AG08396 (cell line): ENCODE data around the gene ZNF274.
"Not testable (repeated sequence)": the region's sequence is repeated elsewhere in the genome, so short reads cannot be mapped to it uniquely, and the experiment has no call there.

Experiments
- DNase-seq: peaks from one replicate; pipeline ENCODE4 v3.0.0; 2012; ENCODE audit warnings: low spot score, mixed read lengths

The ZNF274 gene

DNA sequence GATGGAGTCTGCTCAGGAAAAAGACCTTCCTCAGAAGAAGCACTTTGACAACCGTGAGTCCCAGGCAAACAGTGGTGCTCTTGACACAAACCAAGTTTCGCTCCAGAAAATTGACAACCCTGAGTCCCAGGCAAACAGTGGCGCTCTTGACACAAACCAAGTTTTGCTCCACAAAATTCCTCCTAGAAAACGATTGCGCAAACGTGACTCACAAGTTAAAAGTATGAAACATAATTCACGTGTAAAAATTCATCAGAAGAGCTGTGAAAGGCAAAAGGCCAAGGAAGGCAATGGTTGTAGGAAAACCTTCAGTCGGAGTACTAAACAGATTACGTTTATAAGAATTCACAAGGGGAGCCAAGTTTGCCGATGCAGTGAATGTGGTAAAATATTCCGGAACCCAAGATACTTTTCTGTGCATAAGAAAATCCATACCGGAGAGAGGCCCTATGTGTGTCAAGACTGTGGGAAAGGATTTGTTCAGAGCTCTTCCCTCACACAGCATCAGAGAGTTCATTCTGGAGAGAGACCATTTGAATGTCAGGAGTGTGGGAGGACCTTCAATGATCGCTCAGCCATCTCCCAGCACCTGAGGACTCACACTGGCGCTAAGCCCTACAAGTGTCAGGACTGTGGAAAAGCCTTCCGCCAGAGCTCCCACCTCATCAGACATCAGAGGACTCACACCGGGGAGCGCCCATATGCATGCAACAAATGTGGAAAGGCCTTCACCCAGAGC is 29.6 kb downstream of the ZNF274 start:
- DNase-seq = no peak

DNA sequence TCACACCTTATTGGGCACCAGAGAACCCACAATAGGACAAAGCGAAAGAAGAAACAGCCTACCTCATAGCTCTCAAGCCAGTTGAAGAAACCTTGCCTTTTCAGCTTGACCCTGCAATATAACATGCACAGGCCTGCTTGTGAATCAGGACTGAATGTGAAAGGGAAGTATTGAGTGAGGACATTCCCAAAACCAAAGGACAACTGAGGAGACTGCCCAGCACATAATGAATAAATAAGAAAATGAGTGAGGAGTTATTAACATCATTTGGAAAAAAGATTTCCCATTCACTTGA is 30.2 kb downstream of the ZNF274 start:
- no peak for DNase-seq

DNA sequence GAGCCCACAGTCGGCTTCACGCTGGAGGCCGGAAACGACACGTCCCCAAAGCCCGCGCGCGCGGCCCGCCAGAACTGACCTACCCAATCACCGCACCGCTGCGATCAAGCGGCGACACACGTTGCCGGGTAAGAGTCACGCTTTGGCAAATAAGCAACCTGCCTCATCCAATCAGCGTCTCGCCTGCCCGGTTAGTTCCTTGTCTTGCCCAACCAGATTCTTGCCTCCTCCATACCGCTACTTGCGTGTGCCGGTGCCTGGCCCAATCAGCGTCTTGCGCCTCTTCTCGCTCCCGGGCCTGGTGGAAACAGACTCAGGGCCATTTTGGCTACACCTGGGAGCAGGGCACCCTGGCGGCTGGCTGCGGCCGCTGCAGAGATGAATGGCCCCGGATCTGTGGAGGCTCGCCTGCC is 34.2 kb downstream of the ZNF274 start:
- no peak for DNase-seq

DNA sequence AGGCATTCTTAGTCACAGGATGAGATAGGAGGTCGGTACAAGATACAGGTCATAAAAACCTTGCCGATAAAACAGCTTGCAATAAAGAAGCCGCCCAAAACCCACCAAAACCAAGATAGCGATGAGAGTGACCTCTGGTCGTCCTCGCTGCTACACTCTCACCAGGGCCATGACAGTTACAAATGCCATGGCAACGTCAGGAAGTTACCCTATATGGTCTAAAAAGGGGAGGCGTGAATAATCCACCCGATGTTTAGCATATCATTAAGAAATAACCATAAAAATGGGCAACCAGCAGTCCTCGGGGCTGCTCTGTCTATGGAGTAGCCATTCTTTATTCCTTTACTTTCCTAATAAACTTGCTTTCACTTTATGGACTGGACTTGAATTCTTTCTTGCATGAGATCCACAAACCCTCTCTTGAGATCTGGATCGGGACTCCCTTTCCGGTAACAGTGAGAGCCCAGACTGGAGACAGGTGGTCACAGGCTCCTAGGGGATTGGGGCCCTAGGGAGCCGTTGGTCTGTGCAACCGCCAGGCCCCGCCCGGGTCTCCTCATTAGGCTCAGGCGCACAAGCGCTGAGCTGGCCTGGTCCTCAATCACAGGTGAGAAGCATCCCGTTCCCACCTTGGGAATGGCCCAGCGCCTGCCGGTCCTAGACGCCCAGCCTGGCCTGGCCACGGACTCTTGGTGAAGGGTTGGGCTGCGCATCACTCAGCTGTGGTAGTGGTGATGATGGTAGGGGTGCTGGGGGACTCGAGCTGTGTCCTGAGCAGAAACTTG is 34.9 kb downstream of the ZNF274 start:
- no peak for DNase-seq

DNA sequence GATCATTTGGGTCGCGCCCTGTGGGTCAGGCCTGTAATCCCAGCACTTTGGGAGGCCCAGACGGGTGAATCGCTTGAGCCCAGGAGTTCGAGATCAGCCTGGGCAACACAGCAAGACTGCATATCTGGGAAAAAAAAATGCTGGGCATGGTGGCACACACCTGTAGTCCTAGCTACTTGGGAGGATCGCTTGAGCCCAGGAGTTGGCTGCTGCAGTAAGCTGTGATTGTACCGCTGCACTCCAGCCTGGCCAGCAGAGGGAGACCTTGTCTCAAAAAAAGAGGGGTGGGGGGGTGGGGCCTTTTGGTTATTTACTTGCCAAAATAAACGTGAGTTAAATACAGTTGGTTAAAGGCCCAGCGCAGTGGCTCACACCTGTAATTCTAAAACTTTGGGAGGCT is 36.0 kb downstream of the ZNF274 start:
- DNase-seq = no peak

DNA sequence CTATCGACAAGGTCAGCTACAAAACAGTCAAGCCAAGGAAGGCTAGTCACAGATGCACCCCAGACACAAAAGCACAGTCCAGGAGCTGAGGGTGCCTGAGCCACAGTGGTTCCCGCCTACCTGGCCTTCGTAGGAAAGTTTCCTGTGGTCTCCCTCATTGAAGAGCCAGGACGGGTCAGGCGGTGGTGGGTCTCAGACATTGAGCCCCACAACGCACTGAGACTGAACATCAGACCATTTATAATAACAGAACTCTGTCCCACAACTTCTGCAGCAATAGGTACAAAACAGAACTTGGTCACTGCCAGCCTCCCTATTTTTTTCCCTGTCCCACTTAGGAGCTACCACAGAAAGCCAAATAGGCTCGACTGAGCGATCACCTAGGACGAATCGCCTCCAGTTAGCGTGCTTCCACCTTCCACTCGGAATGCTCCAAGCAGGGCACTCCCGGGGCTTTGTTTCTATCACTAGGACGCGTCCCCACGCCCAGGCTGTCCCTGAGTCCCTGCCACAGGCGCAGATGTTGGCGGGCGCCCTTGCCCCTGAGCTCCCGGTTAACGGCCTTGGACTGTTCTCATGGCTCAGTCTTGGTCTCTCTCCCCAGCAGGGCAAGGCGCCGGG is 45.2 kb downstream of the ZNF274 start:
- no peak for DNase-seq

DNA sequence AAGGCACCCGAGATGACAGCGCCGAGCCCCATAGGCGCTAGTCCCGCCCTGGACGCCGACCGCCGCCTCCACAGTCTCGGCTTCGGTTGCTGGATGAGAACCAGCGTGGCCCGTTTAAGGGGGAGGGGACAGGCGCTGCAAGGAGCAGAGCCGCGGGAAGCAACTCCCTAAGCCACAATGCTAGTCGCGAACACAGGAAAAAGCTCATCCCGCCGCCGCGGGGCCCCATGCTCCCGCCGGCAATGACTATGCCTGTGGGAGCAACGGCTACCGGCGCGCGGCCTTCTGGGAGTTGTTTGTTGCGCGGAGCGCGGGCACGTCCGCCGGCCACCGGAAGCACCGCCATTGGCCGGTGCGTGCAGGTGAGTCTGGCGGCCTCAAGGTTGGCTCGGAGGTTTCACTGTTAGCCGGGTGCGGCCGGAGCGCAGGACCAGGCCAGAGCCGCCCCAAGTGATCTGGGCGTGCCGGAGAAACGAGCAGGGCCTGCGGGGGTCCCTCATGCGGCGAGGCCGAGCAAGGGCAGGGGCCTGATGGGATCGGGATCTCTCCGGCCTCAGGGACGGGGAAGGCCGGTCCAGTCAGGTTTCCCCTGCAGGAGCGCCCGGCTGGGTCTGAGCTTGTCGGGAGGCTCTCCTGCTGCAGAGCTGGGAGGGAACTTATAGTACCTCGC is 45.9 kb downstream of the ZNF274 start, which contains the start of gene ZNF544:
Gene ZNF544 (plus strand): TSS at position 330 of the 670 bp plus-strand sequence. CDS start 15,110 bp downstream, outside the sequence.
- peak; percentile 90 for DNase-seq

DNA sequence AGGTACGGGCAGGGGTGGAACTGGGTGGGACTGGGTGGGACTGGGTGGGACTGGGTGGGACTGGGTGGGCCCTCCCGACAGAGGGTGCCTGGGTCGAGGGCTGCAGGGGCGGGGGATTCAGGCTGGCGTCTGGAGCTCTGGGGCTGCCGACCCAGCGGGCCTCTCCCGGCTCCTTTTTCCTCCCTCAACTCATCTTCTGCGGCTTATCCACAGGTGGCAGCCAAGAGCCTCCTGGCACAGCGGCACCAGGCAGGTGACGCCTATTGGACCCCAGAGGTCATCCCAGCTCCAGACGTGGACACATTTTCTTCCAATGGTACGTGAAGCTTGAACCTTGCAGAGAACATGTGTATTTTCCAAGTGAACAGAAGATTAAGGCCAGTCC is 46.4 kb downstream of the ZNF274 start:
- DNase-seq = peak; percentile 50

DNA sequence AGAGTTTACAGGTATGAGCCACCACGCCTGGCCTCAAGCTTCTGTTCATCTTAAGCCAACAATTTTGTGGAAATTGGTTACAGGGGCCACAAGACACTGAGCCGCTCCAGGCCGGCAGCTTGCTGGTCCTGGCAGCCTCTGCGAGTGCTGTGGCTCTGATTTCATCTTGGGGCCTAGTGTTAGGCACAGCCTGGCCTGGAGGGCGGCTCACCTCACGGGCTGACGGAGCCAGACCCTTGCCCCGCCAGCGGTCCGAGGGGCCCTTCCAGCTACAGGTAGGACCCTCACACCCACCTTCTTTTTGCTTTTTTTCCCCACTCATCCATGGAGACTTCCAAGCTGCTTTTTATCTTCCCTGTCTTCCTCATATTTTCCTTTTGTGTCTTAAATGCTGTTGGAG is 54.5 kb downstream of the ZNF274 start:
- no peak for DNase-seq

DNA sequence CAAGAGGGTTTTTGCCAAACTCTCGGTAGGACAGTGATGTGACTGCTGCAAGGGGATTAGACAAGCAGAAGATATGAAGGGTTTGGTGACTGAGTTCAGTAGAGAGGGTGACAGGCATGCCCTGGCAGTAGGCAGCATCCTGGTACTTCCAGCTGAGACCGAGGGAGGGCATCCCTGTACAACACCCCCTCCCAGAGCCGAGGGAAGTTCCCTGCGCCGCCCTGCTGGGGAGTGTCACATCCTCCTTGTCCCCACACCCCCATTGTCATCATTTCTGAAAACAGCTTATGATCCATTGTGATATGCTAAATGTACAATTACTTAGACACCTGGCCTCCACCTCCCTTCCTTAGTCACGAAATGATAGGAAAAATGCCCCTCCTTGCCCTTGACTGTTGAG is 60.5 kb downstream of the ZNF274 start:
- no peak for DNase-seq

DNA sequence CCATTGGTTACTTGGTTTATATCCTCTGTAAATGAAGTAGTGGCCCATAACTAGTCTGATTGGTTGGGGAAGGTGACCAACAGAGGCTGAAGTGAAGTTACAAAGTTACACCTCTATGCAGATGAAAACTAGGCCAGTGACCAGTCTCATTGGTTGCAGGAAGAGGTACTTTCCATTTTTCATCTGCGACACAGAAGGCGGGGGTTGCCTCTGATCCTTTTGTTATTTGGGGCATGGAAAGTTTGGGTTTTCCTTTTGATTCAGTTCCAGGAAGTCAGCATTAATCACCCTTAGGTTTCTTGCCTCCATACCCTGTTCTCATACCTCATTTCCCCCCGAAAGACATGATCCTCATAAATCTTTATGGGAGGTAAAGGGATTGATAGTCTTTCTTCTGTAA is 66.0 kb downstream of the ZNF274 start:
- DNase-seq = no peak

DNA sequence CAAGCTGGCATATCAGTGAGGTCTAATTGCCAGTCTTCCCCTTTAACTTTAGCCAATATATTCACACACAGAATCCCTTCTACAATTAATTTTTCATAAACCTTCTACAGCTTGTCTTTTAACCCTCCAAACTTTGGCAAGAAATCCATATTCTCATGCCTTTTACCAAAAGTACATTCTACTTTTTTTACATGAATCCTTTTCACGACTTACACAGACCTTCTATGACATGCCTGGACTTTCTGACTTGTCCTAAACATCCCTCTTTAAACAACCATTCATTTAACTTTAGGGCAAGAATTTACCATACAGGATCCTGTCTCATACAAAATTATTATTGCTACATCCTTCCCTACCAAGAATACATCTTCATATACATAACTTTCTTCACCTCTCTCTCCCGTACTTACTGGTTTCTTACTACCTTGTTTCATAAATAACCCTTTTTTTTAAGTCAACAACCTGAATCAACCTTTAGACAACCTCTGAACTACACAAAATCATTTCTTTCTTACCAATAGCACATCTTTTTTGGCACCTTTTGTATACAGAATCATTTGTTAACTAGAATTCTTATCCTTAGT is 69.3 kb downstream of the ZNF274 start:
- no peak for DNase-seq

DNA sequence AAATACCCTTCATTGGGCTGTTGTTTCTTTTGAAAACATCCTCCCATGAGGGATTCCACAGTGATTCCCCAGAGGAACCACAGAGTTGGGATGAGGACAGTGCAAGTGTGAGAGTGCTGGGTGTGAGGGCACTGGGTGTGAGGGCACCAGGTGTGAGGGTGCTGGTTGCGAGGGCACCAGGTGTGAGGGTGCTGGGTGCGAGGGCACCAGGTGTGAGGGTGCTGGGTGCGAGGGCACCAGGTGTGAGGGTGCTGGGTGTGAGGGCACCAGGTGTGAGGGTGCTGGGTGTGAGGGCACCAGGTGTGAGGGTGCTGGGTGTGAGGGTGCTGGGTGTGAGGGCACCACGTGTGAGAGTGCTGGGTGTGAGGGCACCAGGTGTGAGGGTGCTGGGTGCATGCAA is 75.4 kb downstream of the ZNF274 start:
- DNase-seq = not testable (repeated sequence)

DNA sequence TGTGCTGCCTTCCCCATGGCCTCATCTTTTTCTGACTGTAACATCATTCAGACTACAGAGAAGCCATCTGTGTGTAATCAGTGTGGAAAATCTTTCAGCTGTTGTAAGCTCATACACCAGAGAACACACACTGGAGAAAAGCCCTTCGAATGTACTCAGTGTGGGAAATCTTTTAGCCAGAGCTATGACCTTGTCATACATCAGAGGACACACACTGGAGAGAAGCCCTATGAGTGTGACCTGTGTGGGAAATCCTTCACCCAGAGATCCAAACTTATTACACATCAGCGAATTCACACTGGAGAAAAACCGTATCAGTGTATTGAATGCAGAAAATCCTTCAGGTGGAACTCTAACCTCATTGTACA is 78.7 kb downstream of the ZNF274 start:
- DNase-seq = no peak

DNA sequence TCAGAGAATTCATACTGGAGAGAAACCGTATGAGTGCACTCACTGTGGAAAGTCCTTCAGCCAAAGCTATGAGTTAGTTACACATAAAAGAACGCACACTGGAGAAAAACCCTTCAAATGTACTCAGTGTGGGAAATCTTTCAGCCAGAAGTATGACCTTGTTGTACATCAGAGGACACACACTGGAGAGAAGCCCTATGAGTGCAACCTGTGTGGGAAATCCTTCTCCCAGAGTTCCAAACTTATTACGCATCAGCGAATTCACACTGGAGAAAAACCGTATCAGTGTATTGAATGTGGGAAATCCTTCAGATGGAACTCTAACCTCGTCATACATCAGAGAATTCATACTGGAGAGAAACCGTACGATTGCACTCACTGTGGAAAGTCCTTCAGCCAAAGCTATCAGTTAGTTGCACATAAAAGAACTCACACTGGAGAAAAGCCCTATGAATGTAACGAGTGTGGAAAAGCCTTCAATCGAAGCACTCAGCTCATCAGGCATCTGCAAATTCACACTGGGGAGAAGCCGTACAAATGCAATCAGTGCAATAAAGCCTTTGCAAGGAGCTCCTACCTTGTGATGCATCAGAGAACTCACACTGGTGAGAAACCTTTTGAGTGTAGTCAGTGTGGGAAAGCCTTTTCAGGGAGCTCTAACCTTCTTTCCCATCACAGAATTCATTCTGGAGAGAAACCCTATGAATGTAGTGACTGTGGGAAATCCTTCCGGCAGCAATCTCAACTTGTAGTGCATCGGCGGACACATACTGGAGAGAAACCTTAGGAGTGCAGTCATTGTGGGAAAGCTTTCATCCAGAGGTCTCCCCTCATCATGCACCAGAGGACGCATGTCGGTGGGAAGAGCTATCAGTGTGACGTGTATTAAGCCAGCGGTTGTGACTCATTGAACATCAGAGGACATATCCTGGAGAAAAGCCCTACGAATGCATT is 79.4 kb downstream of the ZNF274 start:
- DNase-seq = no peak

DNA sequence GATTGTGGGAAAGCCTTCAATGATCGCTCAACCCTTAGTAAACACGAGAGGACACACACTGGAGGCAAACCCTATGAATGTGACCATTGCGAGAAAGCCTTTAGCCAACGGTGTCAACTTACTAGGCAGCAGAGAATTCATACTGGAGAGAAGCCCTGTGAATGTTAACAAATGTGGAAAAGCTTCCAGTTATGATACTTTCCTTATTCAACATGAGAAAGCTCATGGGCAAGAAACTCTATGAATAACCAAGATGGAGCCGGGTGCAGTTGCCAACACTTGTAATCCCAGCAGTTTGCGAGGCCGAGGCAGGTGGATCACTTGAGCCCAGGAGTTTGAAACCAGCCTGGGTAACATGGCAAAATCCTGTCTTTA is 80.0 kb downstream of the ZNF274 start:
- DNase-seq = no peak
